Heart left ventricle (tissue), 16 donors: ENCODE measurements around the gene BST2. TPM values are rescaled to one million over a fixed set of nuclear protein-coding genes. Genes with fewer than 3 reads are reported as not detected.
A peak's percentile ranks its signal among the peaks of the same experiment; 100 is the strongest.
"Not testable (repeated sequence)": the region's sequence is repeated elsewhere in the genome, so short reads cannot be mapped to it uniquely, and the experiment has no call there.

Experiments
- ATAC-seq, 4 donors: fragments of 200-7000 bp; cut with Tn5 transposase; one replicate each; pipeline ENCODE4 v1.9.1; 2020 to 2022; ENCODE audit warnings: moderate library complexity in 4 of 4, mild to moderate bottlenecking in 3 of 4, moderate number of reproducible peaks in 1 of 4
- DNase-seq, 5 donors: peaks; one replicate each; pipeline ENCODE4 v3.0.0-alpha.2; 2020
- H3K27ac ChIP-seq, 12 donors: fragments of 200-600 bp; sonication (generic) in 4 of 12; one replicate each; pipeline versions ENCODE4 v1.5.0 to v1.8.0; 2016 to 2022; ENCODE audit warnings: mild to moderate bottlenecking in 2 of 12
- H3K27me3 ChIP-seq, 9 donors: fragments of 200-600 bp; sonication (generic) in 2 of 9; one replicate each; pipeline versions ENCODE4 v1.5.1 to v1.8.0; 2016 to 2022; ENCODE audit warnings: mild to moderate bottlenecking in 3 of 9
- H3K36me3 ChIP-seq, 9 donors: fragments of 200-600 bp; sonication (generic) in 2 of 9; one replicate each; pipeline versions ENCODE4 v1.5.0 to v1.8.0; 2018 to 2022; ENCODE audit warnings: mild to moderate bottlenecking in 2 of 9
- H3K4me1 ChIP-seq, 12 donors: fragments of 200-600 bp; sonication (generic) in 4 of 12; one replicate each; pipeline versions ENCODE4 v1.5.0 to v1.8.0; 2016 to 2022; ENCODE audit warnings: mild to moderate bottlenecking in 3 of 12
- H3K4me3 ChIP-seq, 12 donors: fragments of 200-600 bp; sonication (generic) in 4 of 12; one replicate each; pipeline versions ENCODE4 v1.5.0 to v1.8.0; 2017 to 2022; ENCODE audit warnings: mild to moderate bottlenecking in 9 of 12, moderate library complexity in 4 of 12
- H3K9me3 ChIP-seq, 12 donors: fragments of 200-600 bp; sonication (generic) in 4 of 12; one replicate each; pipeline versions ENCODE4 v1.5.0 to v1.8.0; 2016 to 2022; ENCODE audit warnings: mild to moderate bottlenecking in 1 of 12
- CTCF ChIP-seq, 12 donors: fragments of 200-600 bp; sonication (generic) in 4 of 12; IDR thresholded peaks; one replicate each; pipeline versions ENCODE4 v1.5.0 to v1.8.0; 2018 to 2022; ENCODE audit warnings: antibody characterized with exemption in 12 of 12, mild to moderate bottlenecking in 5 of 12
- POLR2A ChIP-seq, 2 donors: fragments of 450-650 bp; IDR thresholded peaks; one replicate each; pipeline ENCODE4 v1.6.1; 2017; ENCODE audit warnings: antibody characterized with exemption in 2 of 2, mild to moderate bottlenecking in 2 of 2, moderate library complexity in 2 of 2
- WGBS, 4 donors: extraction: QIAGEN DNeasy Blood & Tissue Kit in 2 of 4; methylation state at CpG; one replicate each; pipeline versions ENCODE4 v1.1.5 to v1.1.7; 2013 to 2018; 5-methylcytosine and 5-hydroxymethylcytosine counted together
- intact Hi-C, 10 donors: fragments of 100-400 bp; cut with DNase I; formaldehyde crosslinking; loops; one replicate each; pipeline versions ENCODE4 v1.11.1 to v1.14.2; 2022
- polyA plus RNA-seq, 2 donors: library from polyadenylated mRNA; stranded (reverse); fragments of 200-250 nt; gene quantifications; one replicate each; pipeline ENCODE4 v1.2.3, GENCODE V29; 2013
- total RNA-seq, 9 donors: library from RNA; depleted of rRNA in 2 of 9; stranded (reverse); fragments of >200 nt in 2 of 9; fragmentation: NEBNext Ultra II Directional in 3 of 9; extraction: Animal tissue kit (Norgen Biotek cat#: 25700) in 3 of 9; gene quantifications; one replicate each; pipeline versions ENCODE4 v1.1.0 to v1.2.4, GENCODE V29; 2016 to 2023
- donor health status: ischemic (EF 13 %, LVEDD 7.1; RV severe dilation, severe dysfunction).
- donor health status: healthy with polysubstance abuse.
- donor health status: DM: no; HTN: yes; CAD: no.
- donor health status: DM: no; HTN: no; CAD: no.
- donor health status: ischemic (EF 25% LVEDD 6.9; RV normal size, moderate dysfunction).
- donor health status: ischemic (EF 25% LVEDD 5.7; RV mildly dilated, moderate dysfunction).
- donor health status: healthy.
- donor health status: DM: yes; HTN: yes; CAD: no.
- donor health status: ischemic (EF 35%, LVEDD 5.7; RV mildly dilated, moderate dysfunction).
- donor health status: nonischemic (EF 11% LVEDD 7.7; RV severe dilation, severe dysfunction).
- donor health status: DM: yes; HTN: yes; CAD: no.
- donor health status: PGD.
- donor health status: ischemic (EF 29% LVEDD 5.4; RV normal size, mild dysfunction).
- donor health status: nonischemic (EF 23%, LVEDD 6.1; RV moderate dilation, normal function).

Gene BST2
- total and polyA plus RNA-seq, 11 donors: 28.6 to 116 (median 49.4) TPM

- no peak overlapping the region for H3K4me3 ChIP-seq
- no peak for ATAC-seq
- no peak overlapping the region for H3K27ac ChIP-seq
- peaks cover 0 to 25% (median 10%) of the 10 kb centered on the region in 12 donors for H3K4me1 ChIP-seq
- no peaks in the 10 kb centered on the region for H3K9me3 ChIP-seq
- DNase-seq: no peak
- H3K27me3 ChIP-seq: peaks cover 0 to 13% (median 0%) of the 10 kb centered on the region in 9 donors
- no peaks in the 10 kb centered on the region for H3K36me3 ChIP-seq
- 69 to 77% (median 72%) methylated on average over 11 to 13 of the region's 13 CpGs for WGBS, 4 donors
- intact Hi-C loops: no loop called here
- TF ChIP-seq POLR2A (IDR thresholded peaks at IDR 0.05) (no peak), CTCF (IDR thresholded peaks at IDR 0.05) (no peak)
These were observed 27.2 kb downstream of the BST2 start for GRCh38 chr19:17378271-17378670.

- DNase-seq (peak in 4 of 5 donors; percentile 40 to 48 (median 46)), ATAC-seq (peak; percentile 58 to 84 (median 71))
- peak within 1 kb of the TSS in 9 of 12 donors; percentile 6 to 56 (median 38) for H3K4me3 ChIP-seq
- peaks cover 0 to 13% (median 0%) of the 10 kb centered on the region in 9 donors for H3K27me3 ChIP-seq
- TF ChIP-seq POLR2A (IDR thresholded peaks at IDR 0.05) (no peak), CTCF (IDR thresholded peaks at IDR 0.05) (no peak)
- intact Hi-C loops: no loop called here
- WGBS, 4 donors: 45 to 50% (median 48%) methylated on average over 34 to 39 of the region's 39 CpGs
- peak within 1 kb of the TSS in 2 of 12 donors; percentile 12 to 29 for H3K27ac ChIP-seq
- H3K36me3 ChIP-seq: no peaks in the 10 kb centered on the region
- no peaks in the 10 kb centered on the region for H3K9me3 ChIP-seq
- peaks cover 0 to 14% (median 5%) of the 10 kb centered on the region in 12 donors for H3K4me1 ChIP-seq
These were observed 28.4 kb downstream of the BST2 start, which contains the start of gene PLVAP for GRCh38 chr19:17376935-17377600. TSS of gene PLVAP (minus strand) at chr19:17377342. CDS start at chr19:17377288, 54 bp downstream.

- WGBS, 4 donors: 40 to 51% (median 44%) methylated on average over 8 of the region's 8 CpGs
- peak overlapping the region in 1 of 12 donors; percentile 32 for H3K27ac ChIP-seq
- TF ChIP-seq CTCF (IDR thresholded peaks at IDR 0.05) (no peak), POLR2A (IDR thresholded peaks at IDR 0.05) (no peak)
- H3K27me3 ChIP-seq: no peaks in the 10 kb centered on the region
- intact Hi-C loops: no loop called here
- ATAC-seq: peak; percentile 24 to 59 (median 42)
- H3K4me1 ChIP-seq: peaks cover 0 to 13% (median 0%) of the 10 kb centered on the region in 12 donors
- no peak overlapping the region for H3K4me3 ChIP-seq
- DNase-seq: no peak
- H3K36me3 ChIP-seq: no peaks in the 10 kb centered on the region
- no peaks in the 10 kb centered on the region for H3K9me3 ChIP-seq
These were observed 35.3 kb downstream of the BST2 start for GRCh38 chr19:17370026-17370587.

GRCh38 chr19:17365361-17365760 lies 40.1 kb downstream of the BST2 start:
- Histone ChIP-seq H3K4me3 (no peak overlapping the region), H3K4me1 (peaks cover 0 to 10% (median 0%) of the 10 kb centered on the region in 12 donors), H3K36me3 (no peaks in the 10 kb centered on the region), H3K27ac (no peak overlapping the region), H3K9me3 (no peaks in the 10 kb centered on the region), H3K27me3 (no peaks in the 10 kb centered on the region)
- no peak for ATAC-seq
- no peak for TF ChIP-seq CTCF (IDR thresholded peaks at IDR 0.05)
- no peak for TF ChIP-seq POLR2A (IDR thresholded peaks at IDR 0.05)
- no peak for DNase-seq
- intact Hi-C loops: no loop called here
- 92 to 97% (median 95%) methylated on average over 21 to 22 of the region's 22 CpGs for WGBS, 4 donors

GRCh38 chr19:17363852-17364605 lies 41.4 kb downstream of the BST2 start:
- H3K9me3 ChIP-seq, DNase-seq, intact Hi-C loops, H3K27me3 ChIP-seq, H3K4me3 ChIP-seq, ATAC-seq, H3K4me1 ChIP-seq, H3K27ac ChIP-seq, H3K36me3 ChIP-seq: not testable (repeated sequence)
- WGBS, 4 donors: 91 to 97% (median 94%) methylated on average over 20 of the region's 20 CpGs
